A549 (cell line): ENCODE measurements around the gene PLCB1.

Experiments used
- CEBPB ChIP-seq, 2 experiments: fragments of >200 bp in 1 of 2; sonication (Bioruptor Twin) in 1 of 2; formaldehyde crosslinking in 1 of 2; IDR thresholded peaks; 2 replicates each; pipeline ENCODE4 v1.6.1; 2012 to 2016
- CHD4 ChIP-seq: fragments of 200-600 bp; sonication (generic); IDR thresholded peaks from 2 replicates; pipeline ENCODE4 v1.6.1; 2016; ENCODE audit warnings: antibody characterized with exemption, mild to moderate bottlenecking, borderline replicate concordance
- EP300 ChIP-seq, 2 experiments: fragments of >200 bp; sonication (Bioruptor Twin); formaldehyde crosslinking; IDR thresholded peaks; 2 replicates in 1 of 2; 3 replicates in 1 of 2; pipeline ENCODE4 v1.6.1; 2016 to 2017
- JUN ChIP-seq, 2 experiments: fragments of >200 bp; sonication (Bioruptor Twin); formaldehyde crosslinking; IDR thresholded peaks; 2 replicates in 1 of 2; 3 replicates in 1 of 2; pipeline ENCODE4 v1.6.1; 2016 to 2017
- KDM1A ChIP-seq: fragments of 200-600 bp; sonication (generic); IDR thresholded peaks from 2 replicates; pipeline ENCODE4 v1.6.1; 2016; ENCODE audit warnings: low read depth, mild to moderate bottlenecking
- POLR2A ChIP-seq: IDR thresholded peaks from 2 replicates; pipeline ENCODE4 v1.6.1; 2012; ENCODE audit warnings: mild to moderate bottlenecking, low read length
- RFX5 ChIP-seq: fragments of 450-650 bp; IDR thresholded peaks from 2 replicates; pipeline ENCODE4 v1.7.1; 2014; ENCODE audit warnings: antibody characterized with exemption, mild to moderate bottlenecking, moderate library complexity
- SMC3 ChIP-seq: fragments of >200 bp; sonication (Bioruptor Twin); formaldehyde crosslinking; IDR thresholded peaks from 3 replicates; pipeline ENCODE4 v1.6.1; 2018; ENCODE audit warnings: inconsistent platforms
- ZFP36 ChIP-seq: fragments of 450-650 bp; IDR thresholded peaks from 2 replicates; pipeline ENCODE4 v1.6.1; 2014; ENCODE audit warnings: borderline replicate concordance; ENCODE audit not compliant: partially characterized antibody
- TF ChIP-seq, protein P1 (sequence below): fragments of >200 bp; sonication (Bioruptor Twin); formaldehyde crosslinking; IDR thresholded peaks from 3 replicates; pipeline ENCODE4 v1.5.1; 2016
- TF ChIP-seq, protein P2 (sequence below): fragments of 200-600 bp; sonication (generic); IDR thresholded peaks from 2 replicates; pipeline ENCODE4 v1.6.1; 2016; ENCODE audit warnings: antibody characterized with exemption, mild to moderate bottlenecking, moderate library complexity
- TF ChIP-seq, protein P3 (sequence below): fragments of >200 bp; sonication (Bioruptor Twin); formaldehyde crosslinking; IDR thresholded peaks from 3 replicates; pipeline ENCODE4 v1.6.1; 2016

DNA sequence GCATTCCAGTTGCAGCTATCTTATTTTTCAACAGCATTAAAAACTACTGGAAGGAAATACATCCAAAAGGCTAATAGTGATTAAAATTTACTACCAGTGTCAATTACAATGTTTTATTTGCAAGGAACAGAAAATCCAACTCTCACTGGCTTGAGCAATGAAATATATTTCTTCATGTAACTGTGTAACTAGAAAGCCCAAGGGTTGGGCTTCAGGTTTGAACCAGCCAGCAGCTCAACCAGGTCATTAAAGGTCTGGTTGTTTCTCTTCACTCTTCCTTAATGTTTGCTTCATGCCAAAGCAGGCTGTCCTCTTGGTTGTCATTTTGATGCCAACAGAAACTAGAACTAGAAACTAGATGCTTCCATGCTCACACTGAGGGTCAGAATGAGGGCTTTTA is 437.7 kb downstream of the PLCB1 start:
- TF ChIP-seq, protein P1, sequence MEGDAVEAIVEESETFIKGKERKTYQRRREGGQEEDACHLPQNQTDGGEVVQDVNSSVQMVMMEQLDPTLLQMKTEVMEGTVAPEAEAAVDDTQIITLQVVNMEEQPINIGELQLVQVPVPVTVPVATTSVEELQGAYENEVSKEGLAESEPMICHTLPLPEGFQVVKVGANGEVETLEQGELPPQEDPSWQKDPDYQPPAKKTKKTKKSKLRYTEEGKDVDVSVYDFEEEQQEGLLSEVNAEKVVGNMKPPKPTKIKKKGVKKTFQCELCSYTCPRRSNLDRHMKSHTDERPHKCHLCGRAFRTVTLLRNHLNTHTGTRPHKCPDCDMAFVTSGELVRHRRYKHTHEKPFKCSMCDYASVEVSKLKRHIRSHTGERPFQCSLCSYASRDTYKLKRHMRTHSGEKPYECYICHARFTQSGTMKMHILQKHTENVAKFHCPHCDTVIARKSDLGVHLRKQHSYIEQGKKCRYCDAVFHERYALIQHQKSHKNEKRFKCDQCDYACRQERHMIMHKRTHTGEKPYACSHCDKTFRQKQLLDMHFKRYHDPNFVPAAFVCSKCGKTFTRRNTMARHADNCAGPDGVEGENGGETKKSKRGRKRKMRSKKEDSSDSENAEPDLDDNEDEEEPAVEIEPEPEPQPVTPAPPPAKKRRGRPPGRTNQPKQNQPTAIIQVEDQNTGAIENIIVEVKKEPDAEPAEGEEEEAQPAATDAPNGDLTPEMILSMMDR, result no peak
- TF ChIP-seq EP300 (IDR thresholded peaks at IDR 0.05) (no peak), SMC3 (no peak), CEBPB (IDR thresholded peaks at IDR 0.05) (no peak), RFX5 (no peak), ZFP36 (no peak), KDM1A (no peak), JUN (IDR thresholded peaks at IDR 0.05) (no peak), POLR2A (no peak), CHD4 (no peak)
- TF ChIP-seq, protein P2, sequence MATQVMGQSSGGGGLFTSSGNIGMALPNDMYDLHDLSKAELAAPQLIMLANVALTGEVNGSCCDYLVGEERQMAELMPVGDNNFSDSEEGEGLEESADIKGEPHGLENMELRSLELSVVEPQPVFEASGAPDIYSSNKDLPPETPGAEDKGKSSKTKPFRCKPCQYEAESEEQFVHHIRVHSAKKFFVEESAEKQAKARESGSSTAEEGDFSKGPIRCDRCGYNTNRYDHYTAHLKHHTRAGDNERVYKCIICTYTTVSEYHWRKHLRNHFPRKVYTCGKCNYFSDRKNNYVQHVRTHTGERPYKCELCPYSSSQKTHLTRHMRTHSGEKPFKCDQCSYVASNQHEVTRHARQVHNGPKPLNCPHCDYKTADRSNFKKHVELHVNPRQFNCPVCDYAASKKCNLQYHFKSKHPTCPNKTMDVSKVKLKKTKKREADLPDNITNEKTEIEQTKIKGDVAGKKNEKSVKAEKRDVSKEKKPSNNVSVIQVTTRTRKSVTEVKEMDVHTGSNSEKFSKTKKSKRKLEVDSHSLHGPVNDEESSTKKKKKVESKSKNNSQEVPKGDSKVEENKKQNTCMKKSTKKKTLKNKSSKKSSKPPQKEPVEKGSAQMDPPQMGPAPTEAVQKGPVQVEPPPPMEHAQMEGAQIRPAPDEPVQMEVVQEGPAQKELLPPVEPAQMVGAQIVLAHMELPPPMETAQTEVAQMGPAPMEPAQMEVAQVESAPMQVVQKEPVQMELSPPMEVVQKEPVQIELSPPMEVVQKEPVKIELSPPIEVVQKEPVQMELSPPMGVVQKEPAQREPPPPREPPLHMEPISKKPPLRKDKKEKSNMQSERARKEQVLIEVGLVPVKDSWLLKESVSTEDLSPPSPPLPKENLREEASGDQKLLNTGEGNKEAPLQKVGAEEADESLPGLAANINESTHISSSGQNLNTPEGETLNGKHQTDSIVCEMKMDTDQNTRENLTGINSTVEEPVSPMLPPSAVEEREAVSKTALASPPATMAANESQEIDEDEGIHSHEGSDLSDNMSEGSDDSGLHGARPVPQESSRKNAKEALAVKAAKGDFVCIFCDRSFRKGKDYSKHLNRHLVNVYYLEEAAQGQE, result no peak
- TF ChIP-seq, protein P3, sequence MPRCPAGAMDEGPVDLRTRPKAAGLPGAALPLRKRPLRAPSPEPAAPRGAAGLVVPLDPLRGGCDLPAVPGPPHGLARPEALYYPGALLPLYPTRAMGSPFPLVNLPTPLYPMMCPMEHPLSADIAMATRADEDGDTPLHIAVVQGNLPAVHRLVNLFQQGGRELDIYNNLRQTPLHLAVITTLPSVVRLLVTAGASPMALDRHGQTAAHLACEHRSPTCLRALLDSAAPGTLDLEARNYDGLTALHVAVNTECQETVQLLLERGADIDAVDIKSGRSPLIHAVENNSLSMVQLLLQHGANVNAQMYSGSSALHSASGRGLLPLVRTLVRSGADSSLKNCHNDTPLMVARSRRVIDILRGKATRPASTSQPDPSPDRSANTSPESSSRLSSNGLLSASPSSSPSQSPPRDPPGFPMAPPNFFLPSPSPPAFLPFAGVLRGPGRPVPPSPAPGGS, result no peak
